ENCODE measurements around the gene TUT1. TPM values are rescaled to one million over a fixed set of nuclear protein-coding genes. Genes with fewer than 3 reads are reported as not detected.

TUT1 gene
- total and polyA plus RNA-seq, 12 donors: 7.0 to 67.6 (median 15.5) TPM

GRCh38 chr11:62578541-62578940 lies 12.8 kb downstream of the TUT1 start:
- TF ChIP-seq CTCF (IDR thresholded peaks at IDR 0.05) (no peak), POLR2A (IDR thresholded peaks at IDR 0.05) (no peak)
- no peak for DNase-seq
- 93 to 96% (median 94%) methylated on average over 7 to 11 of the region's 11 CpGs for WGBS, 4 donors
- H3K27me3 ChIP-seq: no peaks in the 10 kb centered on the region
- peaks cover 0 to 52% of the 10 kb centered on the region in 2 donors for H3K36me3 ChIP-seq (replicated peaks in 1 of 2)
- no peaks in the 10 kb centered on the region for H3K9me3 ChIP-seq (replicated peaks in 1 of 3)
- intact Hi-C loops (cut with DNase I): no loop called here
- peak overlapping the region in 1 of 5 donors; percentile 36 for H3K27ac ChIP-seq
- H3K4me1 ChIP-seq (replicated peaks in 1 of 2): peaks cover 6 to 24% of the 10 kb centered on the region in 2 donors
- H3K4me3 ChIP-seq: no peak overlapping the region

- H3K9me3 ChIP-seq (replicated peaks in 1 of 3): no peaks in the 10 kb centered on the region
- peak in 1 of 2 donors; percentile 21 for TF ChIP-seq POLR2A (IDR thresholded peaks at IDR 0.05)
- no peak for TF ChIP-seq CTCF (IDR thresholded peaks at IDR 0.05)
- intact Hi-C loops (cut with DNase I): no loop called here
- no peak overlapping the region for H3K4me3 ChIP-seq
- no peaks in the 10 kb centered on the region for H3K27me3 ChIP-seq
- WGBS, 4 donors: 60 to 83% (median 74%) methylated on average over 12 of the region's 12 CpGs
- peaks cover 0 to 52% of the 10 kb centered on the region in 2 donors for H3K36me3 ChIP-seq (replicated peaks in 1 of 2)
- peak in 3 of 7 donors; percentile 61 to 80 (median 65) for DNase-seq
- H3K27ac ChIP-seq: peak overlapping the region in 3 of 5 donors; percentile 1 to 98 (median 92)
- H3K4me1 ChIP-seq (replicated peaks in 1 of 2): peaks cover 13 to 33% of the 10 kb centered on the region in 2 donors
These were observed 14.1 kb downstream of the TUT1 start for GRCh38 chr11:62577046-62577714.

- H3K4me1 ChIP-seq (replicated peaks in 1 of 2): peaks cover 13 to 39% of the 10 kb centered on the region in 2 donors
- no peak overlapping the region for H3K4me3 ChIP-seq
- intact Hi-C loops (cut with DNase I): no loop called here
- peaks cover 0 to 54% of the 10 kb centered on the region in 2 donors for H3K36me3 ChIP-seq (replicated peaks in 1 of 2)
- WGBS, 4 donors: 79 to 90% (median 86%) methylated on average over 13 to 14 of the region's 14 CpGs
- H3K9me3 ChIP-seq (replicated peaks in 1 of 3): no peaks in the 10 kb centered on the region
- H3K27me3 ChIP-seq: no peaks in the 10 kb centered on the region
- TF ChIP-seq POLR2A (IDR thresholded peaks at IDR 0.05) (no peak), CTCF (IDR thresholded peaks at IDR 0.05) (no peak)
- DNase-seq: peak in 1 of 7 donors; percentile 17
- H3K27ac ChIP-seq: peak overlapping the region in 2 of 5 donors; percentile 92 to 98
These were observed 15.5 kb downstream of the TUT1 start for GRCh38 chr11:62575837-62576236.

- H3K36me3 ChIP-seq (replicated peaks in 1 of 2): peaks cover 0 to 58% of the 10 kb centered on the region in 2 donors
- intact Hi-C loops (cut with DNase I): no loop called here
- no peak for DNase-seq
These were observed 16.2 kb downstream of the TUT1 start for GRCh38 chr11:62575156-62575555.

More at GRCh38 chr11:62575156-62575555, 16.2 kb downstream of the TUT1 start:
- peak overlapping the region in 1 of 4 donors; percentile 54 for H3K4me3 ChIP-seq
- WGBS, 4 donors: 39 to 55% (median 50%) methylated on average over 13 to 17 of the region's 17 CpGs
- H3K27me3 ChIP-seq: no peaks in the 10 kb centered on the region
- peak overlapping the region in 4 of 5 donors; percentile 71 to 98 (median 88) for H3K27ac ChIP-seq
- no peak for TF ChIP-seq CTCF (IDR thresholded peaks at IDR 0.05)
- no peak for TF ChIP-seq POLR2A (IDR thresholded peaks at IDR 0.05)
- H3K9me3 ChIP-seq (replicated peaks in 1 of 3): no peaks in the 10 kb centered on the region
- H3K4me1 ChIP-seq (replicated peaks in 1 of 2): peaks cover 13 to 38% of the 10 kb centered on the region in 2 donors
